ENCODE measurements around the gene RPUSD1.

The RPUSD1 gene

GRCh38 chr16:766008-766819 is 22.0 kb downstream of the RPUSD1 start:
- H3K4me3 Mint-ChIP-seq: no peak overlapping the region

DNA sequence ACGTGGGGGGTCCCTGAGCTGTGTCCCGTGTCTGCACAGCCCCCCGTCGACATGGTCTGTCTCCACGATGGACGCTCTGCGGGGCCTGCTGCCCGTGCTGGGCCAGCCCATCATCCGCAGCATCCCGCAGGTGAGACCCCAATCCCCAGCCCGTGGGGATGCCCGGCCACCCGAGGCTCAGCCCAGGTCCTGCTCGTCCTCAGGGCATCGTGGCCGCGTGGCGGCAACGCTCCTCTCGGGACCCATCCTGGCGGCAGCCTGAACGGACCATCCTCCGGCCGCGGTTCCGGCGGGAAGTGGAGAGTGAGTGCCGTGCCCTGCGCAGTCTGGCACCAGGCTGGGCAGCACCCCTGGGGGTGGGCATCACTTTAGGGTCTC is 22.7 kb downstream of the RPUSD1 start:
- Mint-ChIP-seq H3K36me3 (ENCODE audit: low read depth) (no peaks in the 10 kb centered on the region), H3K27me3 (ENCODE audit: low read depth) (no peaks in the 10 kb centered on the region), H3K4me3 (no peak overlapping the region), H3K27ac (no peak overlapping the region), H3K9me3 (no peaks in the 10 kb centered on the region), H3K4me1 (no peaks in the 10 kb centered on the region)
- TF ChIP-seq, protein P1, sequence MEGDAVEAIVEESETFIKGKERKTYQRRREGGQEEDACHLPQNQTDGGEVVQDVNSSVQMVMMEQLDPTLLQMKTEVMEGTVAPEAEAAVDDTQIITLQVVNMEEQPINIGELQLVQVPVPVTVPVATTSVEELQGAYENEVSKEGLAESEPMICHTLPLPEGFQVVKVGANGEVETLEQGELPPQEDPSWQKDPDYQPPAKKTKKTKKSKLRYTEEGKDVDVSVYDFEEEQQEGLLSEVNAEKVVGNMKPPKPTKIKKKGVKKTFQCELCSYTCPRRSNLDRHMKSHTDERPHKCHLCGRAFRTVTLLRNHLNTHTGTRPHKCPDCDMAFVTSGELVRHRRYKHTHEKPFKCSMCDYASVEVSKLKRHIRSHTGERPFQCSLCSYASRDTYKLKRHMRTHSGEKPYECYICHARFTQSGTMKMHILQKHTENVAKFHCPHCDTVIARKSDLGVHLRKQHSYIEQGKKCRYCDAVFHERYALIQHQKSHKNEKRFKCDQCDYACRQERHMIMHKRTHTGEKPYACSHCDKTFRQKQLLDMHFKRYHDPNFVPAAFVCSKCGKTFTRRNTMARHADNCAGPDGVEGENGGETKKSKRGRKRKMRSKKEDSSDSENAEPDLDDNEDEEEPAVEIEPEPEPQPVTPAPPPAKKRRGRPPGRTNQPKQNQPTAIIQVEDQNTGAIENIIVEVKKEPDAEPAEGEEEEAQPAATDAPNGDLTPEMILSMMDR (IDR thresholded peaks at IDR 0.05; ENCODE audit: unreplicated experiment in 3 of 3): no peak

More at GRCh38 chr16:766008-766819, 22.0 kb downstream of the RPUSD1 start:
- no peak overlapping the region for H3K27ac Mint-ChIP-seq
- no peaks in the 10 kb centered on the region for H3K4me1 Mint-ChIP-seq
- TF ChIP-seq, protein P1 (IDR thresholded peaks at IDR 0.05; ENCODE audit: unreplicated experiment in 3 of 3): no peak
- peaks cover 2% of the 10 kb centered on the region for H3K27me3 Mint-ChIP-seq (ENCODE audit: low read depth)
- no peaks in the 10 kb centered on the region for H3K9me3 Mint-ChIP-seq
- no peaks in the 10 kb centered on the region for H3K36me3 Mint-ChIP-seq (ENCODE audit: low read depth)

- Mint-ChIP-seq H3K4me3 (no peak overlapping the region), H3K4me1 (no peaks in the 10 kb centered on the region)
Observed at GRCh38 chr16:764848-765487, 23.2 kb downstream of the RPUSD1 start.

GRCh38 chr16:764184-764750 is 23.9 kb downstream of the RPUSD1 start:
- H3K36me3 Mint-ChIP-seq (ENCODE audit: low read depth): no peaks in the 10 kb centered on the region
- no peaks in the 10 kb centered on the region for H3K9me3 Mint-ChIP-seq
- peaks cover 4% of the 10 kb centered on the region for H3K4me1 Mint-ChIP-seq
- H3K4me3 Mint-ChIP-seq: no peak overlapping the region
- no peaks in the 10 kb centered on the region for H3K27me3 Mint-ChIP-seq (ENCODE audit: low read depth)
- TF ChIP-seq, protein P1 (IDR thresholded peaks at IDR 0.05; ENCODE audit: unreplicated experiment in 3 of 3): no peak
- H3K27ac Mint-ChIP-seq: no peak overlapping the region

More at GRCh38 chr16:764848-765487, 23.2 kb downstream of the RPUSD1 start:
- no peaks in the 10 kb centered on the region for H3K27me3 Mint-ChIP-seq (ENCODE audit: low read depth)
- H3K9me3 Mint-ChIP-seq: no peaks in the 10 kb centered on the region
- no peaks in the 10 kb centered on the region for H3K36me3 Mint-ChIP-seq (ENCODE audit: low read depth)
- TF ChIP-seq, protein P1 (IDR thresholded peaks at IDR 0.05; ENCODE audit: unreplicated experiment in 3 of 3): no peak
- no peak overlapping the region for H3K27ac Mint-ChIP-seq

GRCh38 chr16:763369-764183 is 24.6 kb downstream of the RPUSD1 start:
- TF ChIP-seq, protein P1 (IDR thresholded peaks at IDR 0.05; ENCODE audit: unreplicated experiment in 3 of 3): no peak
- Mint-ChIP-seq H3K4me3 (no peak overlapping the region), H3K9me3 (no peaks in the 10 kb centered on the region), H3K4me1 (peaks cover 4% of the 10 kb centered on the region), H3K27me3 (ENCODE audit: low read depth) (no peaks in the 10 kb centered on the region), H3K27ac (no peak overlapping the region), H3K36me3 (ENCODE audit: low read depth) (no peaks in the 10 kb centered on the region)

Measured in nephron (organoid).